IMR-90 (cell line): ENCODE data around the gene GCK. TPM values are rescaled to one million over a fixed set of nuclear protein-coding genes. Genes with fewer than 3 reads are reported as not detected.

Experiments
- ATAC-seq: fragments of 200-7000 bp; cut with Tn5 transposase; 2 replicates; pipeline ENCODE4 v1.9.1; 2020; ENCODE audit warnings: low read depth, mild to moderate bottlenecking, moderate library complexity
- BruUV-seq: library from RNA; stranded (reverse); fragments of 400-500 nt; replicated peaks from 2 replicates; lab custom pipeline; 2021; lab: Mats Ljungman, UMichigan
- CTCF ChIA-PET: fragments of 300-600 bp; formaldehyde crosslinking; extraction: SDS; loops from one replicate; lab custom pipeline; 2021; ENCODE audit warnings: antibody characterized with exemption; lab: Yijun Ruan, JAX
- POLR2A ChIA-PET: fragments of 300-600 bp; sonication (Branson Sonifier 250); formaldehyde crosslinking; loops from one replicate; lab custom pipeline; 2022; ENCODE audit warnings: antibody characterized with exemption; ENCODE audit not compliant: unreplicated experiment; lab: Charles Lee
- DNase-seq: peaks from one replicate; pipeline ENCODE4 v3.0.0; 2013
- H2AFZ ChIP-seq: replicated peaks from 2 replicates; pipeline ENCODE3; 2013; ENCODE audit warnings: low read length, mild to moderate bottlenecking; ENCODE audit not compliant: poor library complexity
- H2AK5ac ChIP-seq: 2 replicates; pipeline ENCODE4 v1.6.1; 2013; ENCODE audit warnings: low read depth, low read length, inconsistent platforms
- H2AK9ac ChIP-seq: replicated peaks from 2 replicates; pipeline ENCODE3; 2013; ENCODE audit warnings: mild to moderate bottlenecking, low read depth, low read length, moderate library complexity; ENCODE audit not compliant: poor library complexity
- H2BK120ac ChIP-seq: 2 replicates; pipeline ENCODE4 v1.6.1; 2013; ENCODE audit warnings: low read depth, low read length, inconsistent platforms
- H2BK15ac ChIP-seq: 3 replicates; pipeline ENCODE4 v1.6.1; 2013; ENCODE audit warnings: low read depth, low read length, inconsistent platforms
- H2BK20ac ChIP-seq: 2 replicates; pipeline ENCODE4 v1.6.1; 2013; ENCODE audit warnings: low read depth, mild to moderate bottlenecking, inconsistent platforms, low read length, moderate library complexity
- H2BK5ac ChIP-seq: 2 replicates; pipeline ENCODE4 v1.6.1; 2013; ENCODE audit warnings: mild to moderate bottlenecking, low read depth, low read length, inconsistent platforms; ENCODE audit not compliant: poor library complexity, severe bottlenecking
- H3K14ac ChIP-seq: replicated peaks from 2 replicates; pipeline ENCODE4 v1.6.1; 2013; ENCODE audit warnings: low read depth, low read length, inconsistent platforms
- H3K18ac ChIP-seq: 2 replicates; pipeline ENCODE4 v1.6.1; 2013; ENCODE audit warnings: low read depth, low read length, control low read depth
- H3K23ac ChIP-seq: 2 replicates; pipeline ENCODE4 v1.6.1; 2013; ENCODE audit warnings: low read depth, low read length, inconsistent platforms
- H3K27ac ChIP-seq: 2 replicates; pipeline ENCODE4 v1.5.1; 2013; ENCODE audit warnings: mild to moderate bottlenecking, control low read depth, low read length; ENCODE audit not compliant: insufficient read depth
- H3K27me3 ChIP-seq: 2 replicates; pipeline ENCODE4 v1.6.1; 2013; ENCODE audit warnings: low read length; ENCODE audit not compliant: control insufficient read depth, insufficient read depth
- H3K36me3 ChIP-seq: 2 replicates; pipeline ENCODE4 v1.6.1; 2013; ENCODE audit warnings: low read length, mixed read lengths; ENCODE audit not compliant: control insufficient read depth, insufficient read depth
- H3K4ac ChIP-seq: 2 replicates; pipeline ENCODE4 v1.6.1; 2013; ENCODE audit warnings: low read depth, low read length, inconsistent platforms
- H3K4me1 ChIP-seq: 2 replicates; pipeline ENCODE4 v1.6.1; 2013; ENCODE audit warnings: low read length, mixed read lengths; ENCODE audit not compliant: control insufficient read depth, insufficient read depth
- H3K4me2 ChIP-seq: 2 replicates; pipeline ENCODE4 v1.6.1; 2013; ENCODE audit warnings: low read depth, mild to moderate bottlenecking, control low read depth, low read length, moderate library complexity
- H3K4me3 ChIP-seq: 2 replicates; pipeline ENCODE4 v1.5.1; 2013; ENCODE audit warnings: low read depth, mild to moderate bottlenecking, control low read depth, low read length, moderate library complexity; ENCODE audit not compliant: insufficient read depth
- H3K56ac ChIP-seq: 2 replicates; pipeline ENCODE4 v1.6.1; 2013; ENCODE audit warnings: low read length, inconsistent platforms; ENCODE audit not compliant: insufficient read depth; ENCODE audit errors: extremely low read depth
- H3K79me1 ChIP-seq, 2 experiments: 2 replicates each; pipeline ENCODE4 v1.6.1; 2013; ENCODE audit warnings: low read length in 2 of 2, inconsistent platforms in 1 of 2, low read depth in 1 of 2
- H3K9ac ChIP-seq: 2 replicates; pipeline ENCODE4 v1.6.1; 2013; ENCODE audit warnings: low read depth, low read length, control low read depth
- H3K9me1 ChIP-seq: 2 replicates; pipeline ENCODE4 v1.6.1; 2013; ENCODE audit warnings: low read length, inconsistent platforms; ENCODE audit not compliant: insufficient read depth
- H3K9me3 ChIP-seq: 2 replicates; pipeline ENCODE4 v1.6.1; 2013; ENCODE audit warnings: low read length; ENCODE audit not compliant: control insufficient read depth, insufficient read depth
- H4K20me1 ChIP-seq: 2 replicates; pipeline ENCODE4 v1.6.1; 2013; ENCODE audit warnings: low read length, inconsistent platforms; ENCODE audit not compliant: insufficient read depth
- H4K5ac ChIP-seq: 2 replicates; pipeline ENCODE4 v1.6.1; 2013; ENCODE audit warnings: mild to moderate bottlenecking, low read depth, low read length, control low read depth
- H4K8ac ChIP-seq, 2 experiments: 2 replicates each; pipeline ENCODE4 v1.6.1; 2013; ENCODE audit warnings: low read depth in 2 of 2, low read length in 2 of 2, control low read depth in 1 of 2, inconsistent platforms in 1 of 2
- H4K91ac ChIP-seq: 2 replicates; pipeline ENCODE4 v1.6.1; 2013; ENCODE audit warnings: low read depth, low read length, inconsistent platforms; ENCODE audit not compliant: insufficient read depth
- FOS ChIP-seq: fragments of 150-350 bp; IDR thresholded peaks from 2 replicates; pipeline ENCODE4 v1.6.1; 2016; ENCODE audit warnings: low read depth, low read length
- MAFK ChIP-seq: IDR thresholded peaks from 2 replicates; pipeline ENCODE4 v1.6.1; 2012; ENCODE audit warnings: low read depth, low read length, improper control_type of control experiment
- MAZ ChIP-seq: IDR thresholded peaks from 2 replicates; pipeline ENCODE4 v1.6.1; 2012; ENCODE audit warnings: low read depth, mild to moderate bottlenecking, low read length, improper control_type of control experiment, moderate library complexity, borderline replicate concordance
- MXI1 ChIP-seq: IDR thresholded peaks from 2 replicates; pipeline ENCODE4 v1.6.1; 2012; ENCODE audit warnings: low read depth, mild to moderate bottlenecking, low read length, moderate library complexity, borderline replicate concordance
- POLR2A ChIP-seq: IDR thresholded peaks from 2 replicates; pipeline ENCODE4 v1.6.1; 2012; ENCODE audit warnings: mild to moderate bottlenecking, low read depth, low read length
- RCOR1 ChIP-seq: IDR thresholded peaks from 2 replicates; pipeline ENCODE4 v1.6.1; 2012; ENCODE audit warnings: mild to moderate bottlenecking, low read length, improper control_type of control experiment; ENCODE audit not compliant: insufficient replicate concordance
- RFX5 ChIP-seq: IDR thresholded peaks from 2 replicates; pipeline ENCODE4 v1.8.0; 2012; ENCODE audit warnings: low read depth, mild to moderate bottlenecking, low read length, moderate library complexity
- SMC3 ChIP-seq: fragments of 150-350 bp; IDR thresholded peaks from 2 replicates; pipeline ENCODE4 v1.6.1; 2016; ENCODE audit warnings: low read depth, mild to moderate bottlenecking, antibody characterized with exemption, low read length, moderate library complexity
- WGBS, 2 experiments: methylation state at CpG; one replicate each; pipeline versions ENCODE4 v1.1.5 to v1.1.7; 2013; ENCODE audit warnings: missing lambda C conversion rate in 2 of 2; ENCODE audit not compliant: insufficient read length in 1 of 2; ENCODE audit errors: extremely low coverage in 2 of 2; 5-methylcytosine and 5-hydroxymethylcytosine counted together
- dilution Hi-C: fragments of 300-500 bp; cut with HindIII; formaldehyde crosslinking; loops from one replicate; pipeline ENCODE4 v1.14.3; 2018; ENCODE audit warnings: low sequenced_read_pairs; ENCODE audit not compliant: unreplicated experiment
- in situ Hi-C: fragments of 300-500 bp; cut with MboI; formaldehyde crosslinking; loops from 3 replicates; pipeline ENCODE4 v1.14.3; 2019; ENCODE audit warnings: low sequenced_read_pairs, inconsistent platforms, mixed read lengths
- intact Hi-C: fragments of 100-400 bp; cut with micrococcal nuclease; formaldehyde crosslinking; loops from 2 replicates; pipeline ENCODE4 v1.10.0; 2022
- polyA plus RNA-seq, 3 experiments: library from polyadenylated mRNA; depleted of rRNA; stranded (reverse); fragments of >200 nt; gene quantifications; 2 replicates each; pipeline ENCODE4 v1.2.3, GENCODE V29; 2012; ENCODE audit warnings: low replicate concordance in 1 of 3
- total RNA-seq: library from RNA; depleted of rRNA; stranded (reverse); fragments of >200 nt; gene quantifications from 2 replicates; pipeline ENCODE4 v1.2.3, GENCODE V29; 2012
- TF ChIP-seq, protein P1 (sequence below): fragments of 150-350 bp; IDR thresholded peaks from 2 replicates; pipeline ENCODE4 v1.6.1; 2016; ENCODE audit warnings: low read depth, mild to moderate bottlenecking, low read length, moderate library complexity, borderline replicate concordance
- TF ChIP-seq, protein P2 (sequence below): fragments of 150-350 bp; IDR thresholded peaks from 2 replicates; pipeline ENCODE4 v1.6.1; 2017; ENCODE audit warnings: mild to moderate bottlenecking, antibody characterized with exemption, low read length, low read depth
- TF ChIP-seq, protein P3 (sequence below): conservative IDR thresholded peaks from 2 replicates; pipeline ENCODE4 v1.5.1; 2012; ENCODE audit warnings: mild to moderate bottlenecking, low read depth, low read length, improper control_type of control experiment

GCK gene
- total and polyA plus RNA-seq, 2 of the 4 experiments (the other 2 are of a cell fraction), result 0.14 to 0.18 TPM

DNA sequence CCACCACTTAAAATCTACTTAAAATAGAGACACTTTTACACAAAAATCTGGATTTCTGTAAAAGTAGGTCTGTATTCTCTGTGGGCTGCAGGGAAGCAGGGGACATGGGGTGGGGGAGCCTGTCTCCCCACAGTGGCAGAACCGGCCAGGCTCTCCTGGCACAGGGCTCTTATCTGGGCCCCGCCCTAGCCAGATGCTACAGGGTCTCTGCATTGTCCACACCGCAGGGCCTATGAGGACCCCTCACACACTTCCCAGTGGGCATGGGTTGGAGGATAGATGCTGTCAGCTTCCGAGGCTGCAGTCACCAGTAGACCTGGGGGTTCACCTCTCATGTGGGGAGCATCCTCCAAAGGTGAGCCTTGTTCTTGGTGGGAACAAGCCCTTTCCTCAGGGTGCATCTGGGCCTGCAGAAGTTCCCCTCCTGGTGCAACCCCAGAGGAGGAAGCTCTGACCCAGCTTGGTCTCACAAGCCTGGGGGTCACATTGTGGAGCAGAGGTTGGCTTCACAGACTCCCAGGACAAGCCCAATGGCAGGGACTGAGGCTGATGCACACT, 32.7 kb downstream of the GCK start:
- in situ Hi-C loops, result no loop called here
- Histone ChIP-seq H3K9me1 (0 out of 2 replicates have a peak, but pooled peaks cover 3% of the 10 kb centered on the region), H3K4me3 (no peak overlapping the region), H2BK120ac (no peak overlapping the region), H3K23ac (no peak overlapping the region), H2BK5ac (no peak overlapping the region), H3K9ac (no peak overlapping the region), H2BK20ac (no peak overlapping the region), H3K9me3 (no peaks in the 10 kb centered on the region), H4K20me1 (no peaks in the 10 kb centered on the region), H2BK15ac (no peak overlapping the region), H4K8ac (no peak overlapping the region), H3K36me3 (no peaks in the 10 kb centered on the region), H2AK9ac (no peak overlapping the region), H3K14ac (no peak overlapping the region), H3K27ac (no peak overlapping the region), H2AK5ac (no peak overlapping the region), H3K4me1 (no peaks in the 10 kb centered on the region), H3K56ac (no peak overlapping the region), H4K5ac (no peak overlapping the region), H3K27me3 (peaks cover 6% of the 10 kb centered on the region; the same call in 1 of the 2 replicates), H3K4me2 (no peak overlapping the region), H4K91ac (no peak overlapping the region), H2AFZ (no peak overlapping the region), H3K18ac (no peak overlapping the region), H3K79me1 (no peaks in the 10 kb centered on the region), H3K4ac (no peak overlapping the region)
- ATAC-seq (no peak), DNase-seq (no peak)
- dilution Hi-C loops, result no loop called here
- BruUV-seq, result no TSS peak
- TF ChIP-seq, protein P1, sequence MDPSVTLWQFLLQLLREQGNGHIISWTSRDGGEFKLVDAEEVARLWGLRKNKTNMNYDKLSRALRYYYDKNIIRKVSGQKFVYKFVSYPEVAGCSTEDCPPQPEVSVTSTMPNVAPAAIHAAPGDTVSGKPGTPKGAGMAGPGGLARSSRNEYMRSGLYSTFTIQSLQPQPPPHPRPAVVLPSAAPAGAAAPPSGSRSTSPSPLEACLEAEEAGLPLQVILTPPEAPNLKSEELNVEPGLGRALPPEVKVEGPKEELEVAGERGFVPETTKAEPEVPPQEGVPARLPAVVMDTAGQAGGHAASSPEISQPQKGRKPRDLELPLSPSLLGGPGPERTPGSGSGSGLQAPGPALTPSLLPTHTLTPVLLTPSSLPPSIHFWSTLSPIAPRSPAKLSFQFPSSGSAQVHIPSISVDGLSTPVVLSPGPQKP, result no peak
- TF ChIP-seq MXI1 (no peak), RFX5 (no peak), MAFK (no peak), SMC3 (no peak), FOS (no peak), MAZ (no peak), POLR2A (no peak), RCOR1 (no peak)
- TF ChIP-seq, protein P2, sequence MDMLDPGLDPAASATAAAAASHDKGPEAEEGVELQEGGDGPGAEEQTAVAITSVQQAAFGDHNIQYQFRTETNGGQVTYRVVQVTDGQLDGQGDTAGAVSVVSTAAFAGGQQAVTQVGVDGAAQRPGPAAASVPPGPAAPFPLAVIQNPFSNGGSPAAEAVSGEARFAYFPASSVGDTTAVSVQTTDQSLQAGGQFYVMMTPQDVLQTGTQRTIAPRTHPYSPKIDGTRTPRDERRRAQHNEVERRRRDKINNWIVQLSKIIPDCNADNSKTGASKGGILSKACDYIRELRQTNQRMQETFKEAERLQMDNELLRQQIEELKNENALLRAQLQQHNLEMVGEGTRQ, result no peak
- TF ChIP-seq, protein P3, sequence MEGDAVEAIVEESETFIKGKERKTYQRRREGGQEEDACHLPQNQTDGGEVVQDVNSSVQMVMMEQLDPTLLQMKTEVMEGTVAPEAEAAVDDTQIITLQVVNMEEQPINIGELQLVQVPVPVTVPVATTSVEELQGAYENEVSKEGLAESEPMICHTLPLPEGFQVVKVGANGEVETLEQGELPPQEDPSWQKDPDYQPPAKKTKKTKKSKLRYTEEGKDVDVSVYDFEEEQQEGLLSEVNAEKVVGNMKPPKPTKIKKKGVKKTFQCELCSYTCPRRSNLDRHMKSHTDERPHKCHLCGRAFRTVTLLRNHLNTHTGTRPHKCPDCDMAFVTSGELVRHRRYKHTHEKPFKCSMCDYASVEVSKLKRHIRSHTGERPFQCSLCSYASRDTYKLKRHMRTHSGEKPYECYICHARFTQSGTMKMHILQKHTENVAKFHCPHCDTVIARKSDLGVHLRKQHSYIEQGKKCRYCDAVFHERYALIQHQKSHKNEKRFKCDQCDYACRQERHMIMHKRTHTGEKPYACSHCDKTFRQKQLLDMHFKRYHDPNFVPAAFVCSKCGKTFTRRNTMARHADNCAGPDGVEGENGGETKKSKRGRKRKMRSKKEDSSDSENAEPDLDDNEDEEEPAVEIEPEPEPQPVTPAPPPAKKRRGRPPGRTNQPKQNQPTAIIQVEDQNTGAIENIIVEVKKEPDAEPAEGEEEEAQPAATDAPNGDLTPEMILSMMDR, result no peak
- intact Hi-C loops, result no loop called here
- POLR2A ChIA-PET, result no interaction called here
- no CpG with 5 or more reads among the region's 4 CpGs for WGBS, 2 experiments
- CTCF ChIA-PET, result no interaction called here
